Measurements from ENCODE around the gene LITAFD. TPM values are rescaled to one million over a fixed set of nuclear protein-coding genes. Genes with fewer than 3 reads are reported as not detected.
A peak's percentile ranks its signal among the peaks of the same experiment; 100 is the strongest.

Gene LITAFD
- total RNA-seq, 2 donors from 2014 or later = not detected

- Mint-ChIP-seq H3K4me1 (peaks cover 43% of the 10 kb centered on the region), H3K27me3 (ENCODE audit: insufficient read depth) (no peaks in the 10 kb centered on the region), H3K4me3 (no peak overlapping the region), H3K9me3 (no peaks in the 10 kb centered on the region), H3K27ac (peak overlapping the region; percentile 50), H3K36me3 (ENCODE audit: low read depth) (peaks cover 73% of the 10 kb centered on the region)
- Histone ChIP-seq H3K27ac (ENCODE audit: low read depth, low read length) (peak overlapping the region; percentile 49), H3K9ac (ENCODE audit: extremely low read depth, low read length, poor library complexity, severe bottlenecking) (no peak overlapping the region), H3K9me3 (ENCODE audit: control insufficient read depth, low read length) (no peaks in the 10 kb centered on the region), H3K36me3 (ENCODE audit: control insufficient read depth, insufficient read depth, low read length) (peaks cover 86% of the 10 kb centered on the region), H3K4me3 (ENCODE audit: low read length) (no peak overlapping the region), H3K27me3 (ENCODE audit: control insufficient read depth, insufficient read depth, low read length, poor library complexity, severe bottlenecking) (no peaks in the 10 kb centered on the region), H3K4me1 (ENCODE audit: control insufficient read depth, insufficient read depth, low read length) (peaks cover 26% of the 10 kb centered on the region)
- no peak for DNase-seq
- WGBS, 2 experiments (ENCODE audit: insufficient coverage in 1 of 2, insufficient read length in 1 of 2) = 93 to 97% methylated on average over 8 of the region's 8 CpGs
- TF ChIP-seq, protein P1, sequence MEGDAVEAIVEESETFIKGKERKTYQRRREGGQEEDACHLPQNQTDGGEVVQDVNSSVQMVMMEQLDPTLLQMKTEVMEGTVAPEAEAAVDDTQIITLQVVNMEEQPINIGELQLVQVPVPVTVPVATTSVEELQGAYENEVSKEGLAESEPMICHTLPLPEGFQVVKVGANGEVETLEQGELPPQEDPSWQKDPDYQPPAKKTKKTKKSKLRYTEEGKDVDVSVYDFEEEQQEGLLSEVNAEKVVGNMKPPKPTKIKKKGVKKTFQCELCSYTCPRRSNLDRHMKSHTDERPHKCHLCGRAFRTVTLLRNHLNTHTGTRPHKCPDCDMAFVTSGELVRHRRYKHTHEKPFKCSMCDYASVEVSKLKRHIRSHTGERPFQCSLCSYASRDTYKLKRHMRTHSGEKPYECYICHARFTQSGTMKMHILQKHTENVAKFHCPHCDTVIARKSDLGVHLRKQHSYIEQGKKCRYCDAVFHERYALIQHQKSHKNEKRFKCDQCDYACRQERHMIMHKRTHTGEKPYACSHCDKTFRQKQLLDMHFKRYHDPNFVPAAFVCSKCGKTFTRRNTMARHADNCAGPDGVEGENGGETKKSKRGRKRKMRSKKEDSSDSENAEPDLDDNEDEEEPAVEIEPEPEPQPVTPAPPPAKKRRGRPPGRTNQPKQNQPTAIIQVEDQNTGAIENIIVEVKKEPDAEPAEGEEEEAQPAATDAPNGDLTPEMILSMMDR (conservative IDR thresholded peaks at IDR 0.05) = no peak
These were observed 26.8 kb downstream of the LITAFD start for GRCh38 chr16:8908810-8909468.

DNA sequence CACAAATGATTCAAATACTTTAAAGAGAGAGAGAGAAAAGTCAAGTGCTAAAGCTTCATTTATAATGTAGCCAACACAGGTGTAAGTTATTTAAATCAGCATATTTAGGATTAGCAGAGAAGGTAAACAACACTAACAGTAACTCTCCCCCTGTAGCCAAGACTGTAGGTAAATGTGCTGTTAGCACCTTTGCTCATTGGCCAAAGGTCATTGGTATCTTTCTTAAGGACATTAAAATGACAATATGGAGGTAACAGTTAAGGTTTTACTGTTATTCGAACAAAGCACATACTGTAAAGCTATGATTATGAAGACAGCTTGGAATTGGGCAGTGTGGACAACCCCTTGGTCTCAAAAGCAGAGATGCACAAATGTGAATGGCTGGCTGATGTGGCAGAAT is 28.7 kb downstream of the LITAFD start:
- peaks cover 43% of the 10 kb centered on the region for H3K4me1 Mint-ChIP-seq
- peak overlapping the region; percentile 39 for H3K4me3 Mint-ChIP-seq
- 91 to 100% methylated on average over 1 of the region's 1 CpG for WGBS, 2 experiments (ENCODE audit: insufficient coverage in 1 of 2, insufficient read length in 1 of 2)
- Histone ChIP-seq H3K9me3 (ENCODE audit: control insufficient read depth, low read length) (no peaks in the 10 kb centered on the region), H3K4me1 (ENCODE audit: control insufficient read depth, insufficient read depth, low read length) (peaks cover 26% of the 10 kb centered on the region), H3K27ac (ENCODE audit: low read depth, low read length) (no peak overlapping the region), H3K36me3 (ENCODE audit: control insufficient read depth, insufficient read depth, low read length) (peaks cover 85% of the 10 kb centered on the region), H3K4me3 (ENCODE audit: low read length) (peak overlapping the region; percentile 54), H3K27me3 (ENCODE audit: control insufficient read depth, insufficient read depth, low read length, poor library complexity, severe bottlenecking) (no peaks in the 10 kb centered on the region), H3K9ac (ENCODE audit: extremely low read depth, low read length, poor library complexity, severe bottlenecking) (no peak overlapping the region)
- DNase-seq = no peak
- H3K9me3 Mint-ChIP-seq = no peaks in the 10 kb centered on the region
- H3K27ac Mint-ChIP-seq = peak overlapping the region; percentile 91
- peaks cover 73% of the 10 kb centered on the region for H3K36me3 Mint-ChIP-seq (ENCODE audit: low read depth)
- no peaks in the 10 kb centered on the region for H3K27me3 Mint-ChIP-seq (ENCODE audit: insufficient read depth)
- TF ChIP-seq, protein P1 (conservative IDR thresholded peaks at IDR 0.05) = no peak

DNA sequence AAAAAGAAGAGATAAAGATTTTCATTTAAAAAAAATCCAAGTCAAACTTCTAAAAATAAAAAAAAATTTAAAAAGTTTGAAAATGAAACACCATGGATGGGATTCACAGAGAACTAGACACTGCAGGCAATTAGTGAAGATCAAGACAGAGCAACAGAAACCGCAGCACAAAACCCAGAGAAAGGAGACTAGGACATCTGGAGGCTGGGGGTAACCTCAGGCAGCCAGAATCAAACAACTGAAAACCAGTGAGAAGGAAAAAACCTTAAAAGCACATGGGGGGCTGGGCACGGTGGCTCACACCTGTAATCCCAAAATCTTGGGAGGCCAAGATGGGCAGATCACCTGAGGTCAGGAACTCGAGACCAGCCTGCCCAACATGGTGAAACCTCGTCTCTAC is 30.6 kb downstream of the LITAFD start:
- Mint-ChIP-seq H3K4me3 (no peak overlapping the region), H3K27me3 (ENCODE audit: insufficient read depth) (no peaks in the 10 kb centered on the region), H3K27ac (peak overlapping the region; percentile 57), H3K4me1 (peaks cover 43% of the 10 kb centered on the region), H3K9me3 (no peaks in the 10 kb centered on the region), H3K36me3 (ENCODE audit: low read depth) (peaks cover 76% of the 10 kb centered on the region)
- TF ChIP-seq, protein P1 (conservative IDR thresholded peaks at IDR 0.05) = no peak
- Histone ChIP-seq H3K4me1 (ENCODE audit: control insufficient read depth, insufficient read depth, low read length) (peaks cover 26% of the 10 kb centered on the region), H3K9me3 (ENCODE audit: control insufficient read depth, low read length) (no peaks in the 10 kb centered on the region), H3K9ac (ENCODE audit: extremely low read depth, low read length, poor library complexity, severe bottlenecking) (no peak overlapping the region), H3K4me3 (ENCODE audit: low read length) (no peak overlapping the region), H3K27ac (ENCODE audit: low read depth, low read length) (no peak overlapping the region), H3K36me3 (ENCODE audit: control insufficient read depth, insufficient read depth, low read length) (peaks cover 82% of the 10 kb centered on the region), H3K27me3 (ENCODE audit: control insufficient read depth, insufficient read depth, low read length, poor library complexity, severe bottlenecking) (no peaks in the 10 kb centered on the region)
- DNase-seq = no peak
- 81 to 99% methylated on average over 4 of the region's 4 CpGs for WGBS, 2 experiments (ENCODE audit: insufficient coverage in 1 of 2, insufficient read length in 1 of 2)
